SK-N-SH (cell line): ENCODE data around the gene CDSN. TPM values are rescaled to one million over a fixed set of nuclear protein-coding genes. Genes with fewer than 3 reads are reported as not detected.

Experiments
- CTCF ChIA-PET: fragments of 300-600, 350-600 bp; formaldehyde crosslinking; extraction: SDS; loops from one replicate; lab custom pipeline; 2021; lab: Yijun Ruan, JAX
- POLR2A ChIA-PET: fragments of 350-600 bp; sonication (Branson Sonifier 250); formaldehyde crosslinking; extraction: SDS; loops from one replicate; lab custom pipeline; 2020; ENCODE audit warnings: antibody characterized with exemption, inconsistent platforms; lab: Yijun Ruan, JAX
- DNase-seq: peaks from one replicate; pipeline ENCODE4 v3.0.0; 2012
- H2AFZ ChIP-seq: fragments of 200-600 bp; sonication (generic); 2 replicates; pipeline ENCODE4 v1.8.1; 2016; ENCODE audit warnings: antibody characterized with exemption, mild to moderate bottlenecking, low read depth
- H3F3A ChIP-seq: fragments of 200-600 bp; sonication (generic); replicated peaks from 2 replicates; pipeline ENCODE3; 2016; ENCODE audit warnings: antibody characterized with exemption, mild to moderate bottlenecking; ENCODE audit not compliant: insufficient read depth
- H3K27ac ChIP-seq, 2 experiments: fragments of 200-500 bp in 1 of 2; fragments of 200-600 bp in 1 of 2; sonication (Bioruptor generic) in 1 of 2; sonication (generic), shearing (Covaris generic) in 1 of 2; 2 replicates each; pipeline versions ENCODE4 v1.5.1 to v1.6.1; 2014 to 2016; ENCODE audit warnings: low read depth in 2 of 2, inconsistent platforms in 1 of 2, low read length in 1 of 2, mild to moderate bottlenecking in 1 of 2, mixed read lengths in 1 of 2
- H3K27me3 ChIP-seq: fragments of 200-600 bp; sonication (generic), shearing (Covaris generic); 2 replicates; pipeline ENCODE4 v1.6.1; 2016; ENCODE audit warnings: mixed run types; ENCODE audit not compliant: insufficient read depth
- H3K36me3 ChIP-seq, 2 experiments: fragments of 200-500 bp in 1 of 2; fragments of 200-600 bp in 1 of 2; sonication (Bioruptor generic) in 1 of 2; sonication (generic) in 1 of 2; replicated peaks in 1 of 2; 2 replicates each; pipeline versions ENCODE3 to v1.5.1; 2014 to 2016; ENCODE audit warnings: low read length in 1 of 2, mild to moderate bottlenecking in 1 of 2; ENCODE audit not compliant: insufficient read depth in 2 of 2, control insufficient read depth in 1 of 2
- H3K4me1 ChIP-seq, 2 experiments: fragments of 200-500 bp in 1 of 2; fragments of 200-600 bp in 1 of 2; sonication (Bioruptor generic) in 1 of 2; sonication (generic), shearing (Covaris generic) in 1 of 2; 2 replicates each; pipeline versions ENCODE4 v1.5.1 to v1.6.1; 2014 to 2016; ENCODE audit warnings: low read depth in 1 of 2, low read length in 1 of 2, mixed run types in 1 of 2; ENCODE audit not compliant: insufficient read depth in 2 of 2, control insufficient read depth in 1 of 2
- H3K4me2 ChIP-seq: fragments of 200-600 bp; sonication (generic), shearing (Covaris generic); 2 replicates; pipeline ENCODE4 v1.6.1; 2017; ENCODE audit warnings: mixed run types
- H3K4me3 ChIP-seq, 2 experiments: fragments of 200-500 bp in 1 of 2; fragments of 200-600 bp in 1 of 2; sonication (Bioruptor generic) in 1 of 2; sonication (generic), shearing (Covaris generic) in 1 of 2; 2 replicates each; pipeline versions ENCODE4 v1.5.1 to v1.8.1; 2014 to 2016; ENCODE audit warnings: low read depth in 2 of 2, inconsistent platforms in 1 of 2, low read length in 1 of 2, mild to moderate bottlenecking in 1 of 2, mixed read lengths in 1 of 2, moderate library complexity in 1 of 2
- H3K79me2 ChIP-seq: fragments of 200-600 bp; sonication (generic); 2 replicates; pipeline ENCODE4 v1.8.1; 2017; ENCODE audit warnings: mild to moderate bottlenecking; ENCODE audit not compliant: insufficient read depth
- H3K9ac ChIP-seq: fragments of 200-600 bp; sonication (generic); 2 replicates; pipeline ENCODE4 v1.6.1; 2017; ENCODE audit warnings: mixed run types
- H3K9me2 ChIP-seq: fragments of 200-600 bp; sonication (generic); 2 replicates; pipeline ENCODE4 v1.6.1; 2017; ENCODE audit warnings: mixed run types
- H3K9me3 ChIP-seq: fragments of 200-600 bp; sonication (generic); 2 replicates; pipeline ENCODE4 v1.6.1; 2017; ENCODE audit warnings: mixed run types, mild to moderate bottlenecking, moderate library complexity
- H4K20me1 ChIP-seq: fragments of 200-600 bp; sonication (generic); 2 replicates; pipeline ENCODE4 v1.6.1; 2017; ENCODE audit warnings: mild to moderate bottlenecking, mixed run types; ENCODE audit not compliant: insufficient read depth
- FOXJ3 ChIP-seq: sonication (generic); formaldehyde crosslinking; IDR thresholded peaks from 2 replicates; pipeline ENCODE4 v1.5.1; 2020; ENCODE audit warnings: mild to moderate bottlenecking, missing genetic modification reagents
- FOXM1 ChIP-seq: IDR thresholded peaks from 2 replicates; pipeline ENCODE4 v1.4.0; 2012; ENCODE audit warnings: low read depth, mild to moderate bottlenecking
- GATA2 ChIP-seq: sonication (generic); formaldehyde crosslinking; IDR thresholded peaks from 2 replicates; pipeline ENCODE4 v1.5.0; 2020; ENCODE audit warnings: mild to moderate bottlenecking, missing genetic modification reagents
- MEF2A ChIP-seq: IDR thresholded peaks from 2 replicates; pipeline ENCODE4 v1.4.0; 2012; ENCODE audit warnings: low read depth, borderline replicate concordance
- PBX3 ChIP-seq: IDR thresholded peaks from 2 replicates; pipeline ENCODE4; 2012
- RXRA ChIP-seq: IDR thresholded peaks from 2 replicates; pipeline ENCODE4 v1.4.0; 2012; ENCODE audit warnings: low read depth, mild to moderate bottlenecking, borderline replicate concordance
- TAF1 ChIP-seq: IDR thresholded peaks from 2 replicates; pipeline ENCODE4 v1.6.1; 2012; ENCODE audit warnings: low read depth, mild to moderate bottlenecking, low read length, moderate library complexity, borderline replicate concordance
- TCF12 ChIP-seq: IDR thresholded peaks from 2 replicates; pipeline ENCODE4 v1.4.0; 2012
- TEAD4 ChIP-seq: IDR thresholded peaks from 2 replicates; pipeline ENCODE4 v1.4.0; 2012; ENCODE audit warnings: mild to moderate bottlenecking, borderline replicate concordance; ENCODE audit not compliant: insufficient read depth
- ZBTB33 ChIP-seq: IDR thresholded peaks from 2 replicates; pipeline ENCODE4 v1.4.0; 2012; ENCODE audit warnings: low read depth, borderline replicate concordance
- WGBS: methylation state at CpG from one replicate; pipeline ENCODE4 v1.1.6; 2017; ENCODE audit warnings: low lambda C conversion rate; 5-methylcytosine and 5-hydroxymethylcytosine counted together
- polyA plus RNA-seq, 3 experiments: library from polyadenylated mRNA; depleted of rRNA; stranded (reverse); fragments of >200 nt; gene quantifications; 2 replicates each; pipeline ENCODE4 v1.2.3, GENCODE V29; 2012

Gene CDSN
- polyA plus RNA-seq, 1 of the 3 experiments (the other 2 are of a cell fraction), result 0.02 TPM

GRCh38 chr6:31107052-31107451 is 13.2 kb downstream of the CDSN start:
- Histone ChIP-seq H3K9me2 (no peaks in the 10 kb centered on the region), H3K9ac (no peak overlapping the region), H3K9me3 (no peaks in the 10 kb centered on the region), H4K20me1 (no peaks in the 10 kb centered on the region), H3K4me1 (no peaks in the 10 kb centered on the region), H3K27ac (no peak overlapping the region), H3K4me3 (no peak overlapping the region), H3F3A (no peaks in the 10 kb centered on the region), H3K79me2 (no peaks in the 10 kb centered on the region), H3K4me2 (no peak overlapping the region), H3K27me3 (no peaks in the 10 kb centered on the region; the same call in 1 of the 2 replicates), H2AFZ (no peak overlapping the region), H3K36me3 (no peaks in the 10 kb centered on the region)
- DNase-seq, result no peak
- 13% methylated on average over 3 of the region's 4 CpGs for WGBS
- POLR2A ChIA-PET, result no interaction called here
- TF ChIP-seq PBX3 (no peak), RXRA (no peak), TAF1 (no peak), TEAD4 (no peak), TCF12 (no peak), ZBTB33 (no peak), GATA2 (CRISPR knock-in tag) (no peak)
- CTCF ChIA-PET, result no interaction called here

GRCh38 chr6:31103136-31103535 is 17.1 kb downstream of the CDSN start:
- H3K27me3 ChIP-seq, result no peaks in the 10 kb centered on the region; the same call in 1 of the 2 replicates
- no peak overlapping the region for H3K4me3 ChIP-seq
- no peak overlapping the region for H3K4me2 ChIP-seq
- H3K36me3 ChIP-seq, result no peaks in the 10 kb centered on the region
- no peaks in the 10 kb centered on the region for H3K79me2 ChIP-seq
- no peaks in the 10 kb centered on the region for H3K4me1 ChIP-seq
- ChIA-PET POLR2A (no interaction called here), CTCF (interaction anchor here (0.9 to 2.4 kb wide), 3 partner anchors 9 to 42 kb away, joined by 3 to 11 read pairs (median 5); no protein-coding TSS in a partner anchor)
- no peaks in the 10 kb centered on the region for H3F3A ChIP-seq
- 73% methylated on average over 2 of the region's 2 CpGs for WGBS
- H3K9ac ChIP-seq, result no peak overlapping the region
- H3K9me2 ChIP-seq, result no peaks in the 10 kb centered on the region
- no peak overlapping the region for H3K27ac ChIP-seq
- H3K9me3 ChIP-seq, result no peaks in the 10 kb centered on the region
- H2AFZ ChIP-seq, result no peak overlapping the region
- DNase-seq, result no peak
- TF ChIP-seq MEF2A, result no peak
- no peak for TF ChIP-seq FOXM1
- TF ChIP-seq FOXJ3 (CRISPR knock-in tag), result no peak
- H4K20me1 ChIP-seq, result no peaks in the 10 kb centered on the region
